Fibroblast of the aortic adventitia (primary cell): Measurements from ENCODE around the gene KAZALD1. TPM values are rescaled to one million over a fixed set of nuclear protein-coding genes. Genes with fewer than 3 reads are reported as not detected.
A peak's percentile ranks its signal among the peaks of the same experiment; 100 is the strongest.

Experiments
- DNase-seq: peaks from one replicate; pipeline ENCODE4 v3.0.0-alpha.2; 2010; ENCODE audit warnings: low read depth
- H3K4me3 ChIP-seq: 2 replicates; pipeline ENCODE4 v1.5.1; 2011; ENCODE audit warnings: low read depth, mild to moderate bottlenecking, control low read depth, low read length, moderate library complexity
- total RNA-seq: library from RNA; depleted of rRNA; stranded (reverse); fragments of >200 nt; gene quantifications from 2 replicates; pipeline ENCODE4 v1.2.3, GENCODE V29; 2012; ENCODE audit warnings: low replicate concordance
- TF ChIP-seq, protein P1 (sequence below): IDR thresholded peaks from 2 replicates; pipeline ENCODE4 v1.5.1; 2011; ENCODE audit warnings: mild to moderate bottlenecking, low read length, control low read depth, inconsistent platforms; ENCODE audit not compliant: insufficient read depth

The KAZALD1 gene
- total RNA-seq, 1 donor = 62.4 TPM

DNA sequence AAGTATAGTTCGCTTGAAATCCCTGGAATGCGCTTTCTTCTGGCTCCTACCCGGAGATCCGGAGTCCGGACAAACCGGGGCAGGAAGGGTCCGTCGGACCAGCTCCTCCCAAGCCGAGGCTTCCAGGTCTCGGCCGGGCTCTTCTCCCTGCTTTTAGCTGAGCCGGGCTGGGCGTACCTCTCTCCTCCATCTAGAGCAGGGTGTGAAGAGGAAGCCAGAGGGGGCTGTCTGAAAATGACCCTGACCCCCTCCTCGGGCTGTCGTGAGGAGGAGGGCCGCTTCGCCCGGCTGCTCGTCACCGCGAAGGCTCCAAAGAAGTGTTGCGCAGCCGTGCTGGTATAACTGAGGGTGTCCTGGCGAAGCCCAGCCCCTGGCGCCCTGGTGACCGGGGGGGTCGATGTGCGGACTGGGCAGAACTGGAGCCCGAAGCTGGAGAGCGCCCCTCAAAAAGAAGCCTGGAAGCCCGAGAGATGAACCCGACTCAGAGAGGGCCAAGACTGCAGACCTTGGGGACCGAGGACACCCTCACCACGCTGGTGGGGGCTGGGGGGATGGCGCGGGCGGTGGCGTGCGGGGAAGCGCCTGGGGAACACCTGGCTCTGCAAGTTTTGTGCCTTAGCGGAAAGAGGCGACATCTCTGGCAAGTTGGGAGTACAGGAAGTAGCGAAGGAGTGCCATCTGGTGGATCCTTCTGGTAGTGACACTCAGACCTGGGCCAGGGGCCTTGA, 5.7 kb downstream of the KAZALD1 start:
- peak overlapping the region; percentile 64 for H3K4me3 ChIP-seq
- DNase-seq = peak; percentile 87
- TF ChIP-seq, protein P1, sequence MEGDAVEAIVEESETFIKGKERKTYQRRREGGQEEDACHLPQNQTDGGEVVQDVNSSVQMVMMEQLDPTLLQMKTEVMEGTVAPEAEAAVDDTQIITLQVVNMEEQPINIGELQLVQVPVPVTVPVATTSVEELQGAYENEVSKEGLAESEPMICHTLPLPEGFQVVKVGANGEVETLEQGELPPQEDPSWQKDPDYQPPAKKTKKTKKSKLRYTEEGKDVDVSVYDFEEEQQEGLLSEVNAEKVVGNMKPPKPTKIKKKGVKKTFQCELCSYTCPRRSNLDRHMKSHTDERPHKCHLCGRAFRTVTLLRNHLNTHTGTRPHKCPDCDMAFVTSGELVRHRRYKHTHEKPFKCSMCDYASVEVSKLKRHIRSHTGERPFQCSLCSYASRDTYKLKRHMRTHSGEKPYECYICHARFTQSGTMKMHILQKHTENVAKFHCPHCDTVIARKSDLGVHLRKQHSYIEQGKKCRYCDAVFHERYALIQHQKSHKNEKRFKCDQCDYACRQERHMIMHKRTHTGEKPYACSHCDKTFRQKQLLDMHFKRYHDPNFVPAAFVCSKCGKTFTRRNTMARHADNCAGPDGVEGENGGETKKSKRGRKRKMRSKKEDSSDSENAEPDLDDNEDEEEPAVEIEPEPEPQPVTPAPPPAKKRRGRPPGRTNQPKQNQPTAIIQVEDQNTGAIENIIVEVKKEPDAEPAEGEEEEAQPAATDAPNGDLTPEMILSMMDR = peak; percentile 88

DNA sequence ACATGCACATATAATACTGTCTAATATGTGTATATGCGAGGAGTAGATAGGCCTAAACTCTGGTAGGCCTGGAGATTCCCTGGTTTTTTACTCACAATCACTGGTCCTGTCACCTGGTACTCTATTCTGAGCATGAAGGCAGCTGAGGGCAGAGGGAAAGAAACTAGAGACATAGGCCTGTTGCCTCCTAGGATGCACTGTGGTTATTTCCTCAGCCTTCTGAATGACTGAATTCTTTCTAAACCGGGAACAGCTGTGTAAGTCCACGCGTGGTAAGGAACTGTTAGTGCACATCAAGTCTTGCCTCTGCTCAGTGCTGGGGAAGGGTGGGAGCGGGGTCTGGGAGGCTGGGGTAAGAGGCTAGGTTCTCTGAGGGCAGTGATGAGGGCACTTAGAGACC, 7.7 kb downstream of the KAZALD1 start:
- no peak for DNase-seq
- TF ChIP-seq, protein P1 = no peak
- no peak overlapping the region for H3K4me3 ChIP-seq

DNA sequence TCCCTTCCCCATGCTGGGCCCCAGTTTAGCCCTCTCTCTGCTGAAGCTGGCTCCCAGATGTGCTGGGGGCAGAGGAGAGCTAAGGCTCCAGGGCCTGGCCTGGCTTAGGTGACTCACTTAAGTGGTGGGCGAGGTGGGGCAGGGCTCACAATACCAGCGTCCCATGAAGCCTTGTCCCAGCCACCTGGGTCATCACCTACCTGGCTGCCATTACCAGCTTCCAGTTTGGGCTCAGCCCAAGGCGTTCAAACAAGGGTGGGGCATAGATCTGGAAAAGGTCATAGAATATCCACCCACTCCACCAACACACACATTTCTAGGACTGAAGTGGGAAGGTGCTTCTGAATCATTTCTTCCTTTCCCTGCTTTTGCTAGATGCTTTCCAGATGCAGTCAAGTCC, 8.3 kb downstream of the KAZALD1 start:
- DNase-seq = no peak
- H3K4me3 ChIP-seq = no peak overlapping the region
- TF ChIP-seq, protein P1 = no peak

- TF ChIP-seq, protein P1 = no peak
- no peak overlapping the region for H3K4me3 ChIP-seq
- DNase-seq = peak; percentile 19
Measured at GRCh38 chr10:101071267-101071884, 9.6 kb downstream of the KAZALD1 start.

GRCh38 chr10:101071885-101072433, 10.2 kb downstream of the KAZALD1 start:
- no peak for DNase-seq
- TF ChIP-seq, protein P1 = no peak
- H3K4me3 ChIP-seq = no peak overlapping the region

DNA sequence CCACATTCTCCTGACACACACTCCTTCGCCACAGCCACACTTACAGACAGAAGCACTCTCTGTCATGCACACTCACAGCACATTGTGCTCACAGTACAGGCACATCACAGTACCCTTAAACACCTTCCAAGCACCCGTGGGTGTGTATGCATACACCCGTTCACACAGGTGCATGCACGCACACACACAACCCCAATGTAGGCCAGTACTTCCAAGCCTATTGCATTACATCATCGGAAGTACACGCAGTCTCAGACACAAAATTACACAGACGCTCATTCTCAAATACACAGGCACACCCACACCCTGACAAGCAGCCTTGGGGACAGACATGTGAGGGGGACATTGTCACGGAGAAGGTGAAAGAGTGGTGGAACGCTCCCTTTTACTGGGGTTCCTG, 11.1 kb downstream of the KAZALD1 start:
- TF ChIP-seq, protein P1 = no peak
- DNase-seq = no peak
- no peak overlapping the region for H3K4me3 ChIP-seq
